Calu3 (cell line): ENCODE results near the gene VRK1. TPM values are rescaled to one million over a fixed set of nuclear protein-coding genes. Genes with fewer than 3 reads are reported as not detected.

Source experiments
- BruUV-seq: library from RNA; stranded (reverse); fragments of 400-500 nt; replicated peaks from 2 replicates; lab custom pipeline; 2021; lab: Mats Ljungman, UMichigan
- CTCF ChIA-PET: fragments of 300-600 bp; sonication (Branson Sonifier 250); formaldehyde crosslinking; loops from one replicate; lab custom pipeline; 2022; ENCODE audit warnings: antibody characterized with exemption; lab: Charles Lee
- DNase-seq: peaks from one replicate; pipeline ENCODE4 v3.0.0; 2022
- H3K27ac Mint-ChIP-seq: one replicate; pipeline ENCODE4 v1.8.0; 2022; ENCODE audit warnings: mixed read lengths; ENCODE audit not compliant: unreplicated experiment
- H3K27me3 Mint-ChIP-seq: one replicate; pipeline ENCODE4 v1.8.0; 2022; ENCODE audit warnings: mixed read lengths; ENCODE audit not compliant: unreplicated experiment
- H3K36me3 Mint-ChIP-seq: one replicate; pipeline ENCODE4 v1.8.0; 2022; ENCODE audit warnings: mild to moderate bottlenecking, moderate library complexity, mixed read lengths; ENCODE audit not compliant: insufficient read depth, unreplicated experiment
- H3K4me1 Mint-ChIP-seq: one replicate; pipeline ENCODE4 v1.8.0; 2022; ENCODE audit warnings: mild to moderate bottlenecking, low read depth, mixed read lengths; ENCODE audit not compliant: unreplicated experiment
- H3K4me3 Mint-ChIP-seq: one replicate; pipeline ENCODE4 v1.8.0; 2022; ENCODE audit warnings: mild to moderate bottlenecking, low read depth, moderate library complexity, mixed read lengths; ENCODE audit not compliant: unreplicated experiment
- H3K9me3 Mint-ChIP-seq: one replicate; pipeline ENCODE4 v1.8.0; 2022; ENCODE audit warnings: low read depth, mixed read lengths; ENCODE audit not compliant: unreplicated experiment
- CTCF ChIP-seq: fragments of 200-600 bp; IDR thresholded peaks from one replicate; pipeline ENCODE4 v1.8.0; 2022; ENCODE audit warnings: antibody characterized with exemption; ENCODE audit not compliant: unreplicated experiment
- intact Hi-C: fragments of 100-400 bp; cut with micrococcal nuclease; formaldehyde crosslinking; loops from one replicate; pipeline ENCODE4 v1.10.0; 2022; ENCODE audit not compliant: unreplicated experiment
- total RNA-seq: library from RNA; stranded (reverse); gene quantifications from 2 replicates; pipeline ENCODE4 v1.2.3, GENCODE V29; 2022

Gene VRK1
- total RNA-seq, 1 experiment from 2014 or later, result 51.3 TPM

- peaks cover 4% of the 10 kb centered on the region for H3K36me3 Mint-ChIP-seq
- BruUV-seq, result no TSS peak
- DNase-seq, result no peak
- intact Hi-C loops, result no loop called here
- no peaks in the 10 kb centered on the region for H3K4me1 Mint-ChIP-seq
- peak overlapping the region; percentile 28 for H3K27ac Mint-ChIP-seq
- CTCF ChIA-PET, result no interaction called here
- no peaks in the 10 kb centered on the region for H3K27me3 Mint-ChIP-seq
- no peak for TF ChIP-seq CTCF
- no peaks in the 10 kb centered on the region for H3K9me3 Mint-ChIP-seq
- H3K4me3 Mint-ChIP-seq, result no peak overlapping the region
Observed at GRCh38 chr14:96893966-96894622, 96.9 kb downstream of the VRK1 start.

DNA sequence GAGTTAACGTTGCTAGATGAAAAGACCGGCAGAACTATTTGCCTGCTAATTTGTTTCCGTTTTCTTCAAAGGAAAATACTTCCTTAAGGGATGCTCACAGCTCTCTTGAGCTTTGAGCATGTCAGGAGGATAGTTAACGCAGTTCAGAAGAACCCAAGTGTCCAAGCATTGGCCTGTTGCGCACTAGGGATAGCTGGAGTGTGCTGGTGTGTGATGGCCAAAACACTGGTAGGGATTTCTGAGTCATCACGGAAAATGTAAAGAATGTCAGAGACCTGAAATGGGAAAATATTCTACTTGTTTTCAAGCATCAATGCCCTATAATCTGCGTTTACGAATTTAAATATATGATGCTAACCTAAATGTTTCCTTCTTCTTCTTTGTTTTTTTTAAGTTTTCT, 97.8 kb downstream of the VRK1 start:
- peaks cover 4% of the 10 kb centered on the region for H3K36me3 Mint-ChIP-seq
- no peaks in the 10 kb centered on the region for H3K4me1 Mint-ChIP-seq
- no peak overlapping the region for H3K27ac Mint-ChIP-seq
- DNase-seq, result no peak
- intact Hi-C loops, result no loop called here
- no TSS peak for BruUV-seq
- H3K9me3 Mint-ChIP-seq, result no peaks in the 10 kb centered on the region
- CTCF ChIA-PET, result no interaction called here
- no peak overlapping the region for H3K4me3 Mint-ChIP-seq
- H3K27me3 Mint-ChIP-seq, result no peaks in the 10 kb centered on the region
- no peak for TF ChIP-seq CTCF

DNA sequence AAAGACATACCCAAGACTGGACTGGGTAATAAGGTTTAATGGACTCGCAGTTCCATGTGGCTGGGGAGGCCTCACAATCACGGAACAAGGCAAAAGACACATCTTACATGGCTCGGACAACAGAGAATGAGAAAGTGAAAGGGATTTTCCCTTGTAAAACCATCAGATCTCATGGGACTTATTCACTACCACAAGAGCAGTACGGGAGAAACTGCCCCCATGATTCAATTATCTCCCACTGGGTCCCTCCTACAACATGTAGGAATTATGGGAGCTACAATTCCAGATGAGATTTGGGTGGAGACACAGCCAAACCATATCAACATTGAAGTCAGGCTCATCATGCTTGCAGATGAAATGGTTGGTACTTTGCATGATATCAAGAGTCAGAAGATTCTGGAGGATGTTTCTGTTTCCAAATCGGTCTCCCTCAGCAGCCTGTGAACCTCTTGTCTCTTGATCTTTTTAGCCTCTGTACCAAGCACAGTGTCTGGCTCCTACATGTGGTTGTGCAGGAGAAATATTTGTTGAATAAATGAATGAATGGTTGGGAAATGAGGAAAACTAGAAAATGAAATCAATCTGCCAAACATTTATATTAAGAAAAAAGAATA, 98.6 kb downstream of the VRK1 start:
- intact Hi-C loops, result no loop called here
- CTCF ChIA-PET, result no interaction called here
- Mint-ChIP-seq H3K36me3 (peaks cover 4% of the 10 kb centered on the region), H3K4me1 (no peaks in the 10 kb centered on the region), H3K27ac (no peak overlapping the region), H3K9me3 (no peaks in the 10 kb centered on the region), H3K4me3 (no peak overlapping the region), H3K27me3 (no peaks in the 10 kb centered on the region)
- BruUV-seq, result no TSS peak
- TF ChIP-seq CTCF, result no peak
- DNase-seq, result no peak

DNA sequence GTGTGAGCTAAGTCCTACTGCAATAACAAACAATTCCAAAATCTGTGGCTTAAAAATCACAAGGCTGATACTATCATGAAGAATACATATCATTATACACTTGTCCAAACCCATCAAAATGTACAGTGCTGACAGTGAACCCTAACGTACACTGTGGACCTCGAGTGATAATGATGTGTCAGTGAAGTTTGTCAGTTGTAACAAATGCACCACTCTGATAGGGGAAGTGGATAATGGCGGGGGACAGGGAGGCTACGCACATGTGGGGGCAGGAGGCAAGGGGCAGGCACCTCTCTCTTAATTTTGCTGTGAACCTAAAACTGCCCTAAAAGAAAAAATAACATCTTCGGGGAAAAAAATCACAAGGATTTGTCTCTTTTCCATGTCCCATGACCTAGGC, 100.0 kb downstream of the VRK1 start:
- no TSS peak for BruUV-seq
- H3K4me1 Mint-ChIP-seq, result no peaks in the 10 kb centered on the region
- no peaks in the 10 kb centered on the region for H3K9me3 Mint-ChIP-seq
- CTCF ChIA-PET, result interaction anchor here (0.6 kb wide), 1 partner anchor 10 kb away, joined by 3 read pairs; no protein-coding TSS in a partner anchor
- no peak for TF ChIP-seq CTCF
- H3K4me3 Mint-ChIP-seq, result no peak overlapping the region
- no peak for DNase-seq
- H3K27me3 Mint-ChIP-seq, result no peaks in the 10 kb centered on the region
- H3K27ac Mint-ChIP-seq, result no peak overlapping the region
- H3K36me3 Mint-ChIP-seq, result peaks cover 4% of the 10 kb centered on the region
- intact Hi-C loops, result no loop called here
